Spleen (tissue), 7 donors: Measurements from ENCODE around the gene MIPEP.

ENCODE experiments used
- POLR2A ChIP-seq, 3 donors: fragments of 450-650 bp; IDR thresholded peaks; one replicate each; pipeline ENCODE4 v1.5.1; 2017; ENCODE audit warnings: antibody characterized with exemption in 3 of 3, mild to moderate bottlenecking in 1 of 3
- TF ChIP-seq, protein P1 (sequence below), 11 experiments: fragments of 200-600 bp in 7 of 11; fragments of 450-650 bp in 4 of 11; sonication (generic) in 4 of 11; IDR thresholded peaks in 8 of 11; conservative IDR thresholded peaks in 3 of 11; 1 replicate in 7 of 11; 2 replicates in 4 of 11; pipeline versions ENCODE4 v1.4.0 to v1.8.0; 2016 to 2021; ENCODE audit warnings: antibody characterized with exemption in 11 of 11, inconsistent platforms in 4 of 11, mild to moderate bottlenecking in 1 of 11
- donor health status: DM: no; HTN: no; CAD: no; lungs with moderate emphysema.
- donor health status: DM: no; HTN: no; CAD: no.
- donor health status: DM: no; HTN: no; CAD: no.

GRCh38 chr13:23888658-23889614 is at the start of gene MIPEP:
- TF ChIP-seq POLR2A (IDR thresholded peaks at IDR 0.05), result peak in 1 of 3 donors; percentile 58
- TF ChIP-seq, protein P1, sequence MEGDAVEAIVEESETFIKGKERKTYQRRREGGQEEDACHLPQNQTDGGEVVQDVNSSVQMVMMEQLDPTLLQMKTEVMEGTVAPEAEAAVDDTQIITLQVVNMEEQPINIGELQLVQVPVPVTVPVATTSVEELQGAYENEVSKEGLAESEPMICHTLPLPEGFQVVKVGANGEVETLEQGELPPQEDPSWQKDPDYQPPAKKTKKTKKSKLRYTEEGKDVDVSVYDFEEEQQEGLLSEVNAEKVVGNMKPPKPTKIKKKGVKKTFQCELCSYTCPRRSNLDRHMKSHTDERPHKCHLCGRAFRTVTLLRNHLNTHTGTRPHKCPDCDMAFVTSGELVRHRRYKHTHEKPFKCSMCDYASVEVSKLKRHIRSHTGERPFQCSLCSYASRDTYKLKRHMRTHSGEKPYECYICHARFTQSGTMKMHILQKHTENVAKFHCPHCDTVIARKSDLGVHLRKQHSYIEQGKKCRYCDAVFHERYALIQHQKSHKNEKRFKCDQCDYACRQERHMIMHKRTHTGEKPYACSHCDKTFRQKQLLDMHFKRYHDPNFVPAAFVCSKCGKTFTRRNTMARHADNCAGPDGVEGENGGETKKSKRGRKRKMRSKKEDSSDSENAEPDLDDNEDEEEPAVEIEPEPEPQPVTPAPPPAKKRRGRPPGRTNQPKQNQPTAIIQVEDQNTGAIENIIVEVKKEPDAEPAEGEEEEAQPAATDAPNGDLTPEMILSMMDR (IDR thresholded peaks at IDR 0.05 in 8 of 11, conservative IDR thresholded peaks at IDR 0.05 in 3 of 11), result peak; percentile 67 to 92 (median 83)
